ENCODE measurements around the gene DNASE1L1. TPM values are rescaled to one million over a fixed set of nuclear protein-coding genes. Genes with fewer than 3 reads are reported as not detected.

Gene DNASE1L1
- total RNA-seq, 1 donor from 2014 or later = 18.6 TPM

- TF ChIP-seq CTCF (IDR thresholded peaks at IDR 0.05; ENCODE audit: unreplicated experiment) = no peak
- peaks cover 5% of the 10 kb centered on the region for H3K36me3 Mint-ChIP-seq
- peak overlapping the region; percentile 49 for H3K27ac Mint-ChIP-seq
- H3K27me3 Mint-ChIP-seq (ENCODE audit: low read depth) = no peaks in the 10 kb centered on the region
- no peak for DNase-seq (ENCODE audit: low spot score in 2 of 2, unreplicated experiment in 2 of 2)
- H3K9me3 Mint-ChIP-seq = peaks cover 8% of the 10 kb centered on the region
- H3K4me3 Mint-ChIP-seq = no peak overlapping the region
- H3K4me1 Mint-ChIP-seq = peaks cover 25% of the 10 kb centered on the region
These were observed 21.4 kb upstream of the DNASE1L1 start for GRCh38 chrX:154430479-154430878.

- no peak for DNase-seq (ENCODE audit: low spot score in 2 of 2, unreplicated experiment in 2 of 2)
- Mint-ChIP-seq H3K4me3 (peak overlapping the region; percentile 66), H3K27ac (no peak overlapping the region), H3K4me1 (peaks cover 25% of the 10 kb centered on the region), H3K27me3 (ENCODE audit: low read depth) (no peaks in the 10 kb centered on the region), H3K9me3 (peaks cover 8% of the 10 kb centered on the region), H3K36me3 (peaks cover 5% of the 10 kb centered on the region)
- no peak for TF ChIP-seq CTCF (IDR thresholded peaks at IDR 0.05; ENCODE audit: unreplicated experiment)
These were observed 20.7 kb upstream of the DNASE1L1 start for GRCh38 chrX:154429711-154430110.

DNA sequence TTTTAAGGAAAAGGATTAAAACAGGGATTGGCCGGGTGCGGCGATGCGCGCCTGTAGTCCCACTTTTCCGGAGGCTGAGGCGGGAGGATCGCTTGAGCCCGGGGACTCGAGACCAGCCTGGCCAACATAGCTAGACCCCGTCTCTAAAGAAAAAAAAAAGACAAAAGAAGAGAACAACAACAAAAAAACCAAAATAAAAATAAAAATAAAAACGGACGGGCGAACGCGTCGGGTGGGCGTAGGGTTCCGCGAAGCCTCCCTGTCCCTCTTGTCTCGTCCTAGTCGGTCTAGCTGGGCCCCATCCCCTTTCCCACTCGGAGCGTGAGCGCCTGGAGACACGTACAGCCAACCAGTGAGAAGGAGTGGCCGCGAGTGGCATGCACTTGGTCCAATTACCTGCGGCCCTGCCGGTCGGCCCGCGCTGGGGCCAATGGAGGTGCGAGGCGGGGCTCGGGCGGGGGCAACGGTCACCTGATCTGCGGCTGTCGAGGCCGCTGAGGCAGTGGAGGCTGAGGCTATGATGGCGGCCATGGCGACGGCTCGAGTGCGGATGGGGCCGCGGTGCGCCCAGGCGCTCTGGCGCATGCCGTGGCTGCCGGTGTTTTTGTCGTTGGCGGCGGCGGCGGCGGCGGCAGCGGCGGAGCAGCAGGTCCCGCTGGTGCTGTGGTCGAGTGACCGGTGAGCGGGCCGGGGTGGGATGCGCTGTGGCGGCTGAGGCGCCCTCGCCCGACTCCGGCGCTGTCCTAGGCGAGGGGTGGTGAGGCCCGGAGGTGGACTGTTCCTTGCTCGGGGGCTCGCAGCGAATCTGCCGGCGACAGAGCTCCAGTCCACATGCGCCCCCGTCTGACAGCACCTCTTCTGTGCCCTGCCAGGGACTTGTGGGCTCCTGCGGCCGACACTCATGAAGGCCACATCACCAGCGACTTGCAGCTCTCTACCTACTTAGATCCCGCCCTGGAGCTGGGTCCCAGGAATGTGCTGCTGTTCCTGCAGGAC lies 19.4 kb upstream of the DNASE1L1 start, which contains the start of gene ATP6AP1:
ATP6AP1 (plus strand) TSS at position 502 of the 996 bp plus-strand sequence; CDS start at position 518, 16 bp downstream.
- peaks cover 25% of the 10 kb centered on the region for H3K4me1 Mint-ChIP-seq
- H3K9me3 Mint-ChIP-seq = peaks cover 12% of the 10 kb centered on the region
- H3K4me3 Mint-ChIP-seq = peak within 1 kb of the TSS; percentile 66
- H3K36me3 Mint-ChIP-seq = peaks cover 6% of the 10 kb centered on the region
- peak; percentile 77 to 85 for DNase-seq (ENCODE audit: low spot score in 2 of 2, unreplicated experiment in 2 of 2)
- no peak for TF ChIP-seq CTCF (IDR thresholded peaks at IDR 0.05; ENCODE audit: unreplicated experiment)
- H3K27ac Mint-ChIP-seq = peak within 1 kb of the TSS; percentile 90
- H3K27me3 Mint-ChIP-seq (ENCODE audit: low read depth) = no peaks in the 10 kb centered on the region

- no peak for TF ChIP-seq CTCF (IDR thresholded peaks at IDR 0.05; ENCODE audit: unreplicated experiment)
- DNase-seq (ENCODE audit: low spot score in 2 of 2, unreplicated experiment in 2 of 2) = no peak
- Mint-ChIP-seq H3K4me1 (peaks cover 25% of the 10 kb centered on the region), H3K27ac (peak overlapping the region; percentile 90), H3K36me3 (peaks cover 2% of the 10 kb centered on the region), H3K4me3 (peak overlapping the region; percentile 22), H3K27me3 (ENCODE audit: low read depth) (no peaks in the 10 kb centered on the region), H3K9me3 (peaks cover 12% of the 10 kb centered on the region)
These were observed 18.1 kb upstream of the DNASE1L1 start for GRCh38 chrX:154426916-154427770.

DNA sequence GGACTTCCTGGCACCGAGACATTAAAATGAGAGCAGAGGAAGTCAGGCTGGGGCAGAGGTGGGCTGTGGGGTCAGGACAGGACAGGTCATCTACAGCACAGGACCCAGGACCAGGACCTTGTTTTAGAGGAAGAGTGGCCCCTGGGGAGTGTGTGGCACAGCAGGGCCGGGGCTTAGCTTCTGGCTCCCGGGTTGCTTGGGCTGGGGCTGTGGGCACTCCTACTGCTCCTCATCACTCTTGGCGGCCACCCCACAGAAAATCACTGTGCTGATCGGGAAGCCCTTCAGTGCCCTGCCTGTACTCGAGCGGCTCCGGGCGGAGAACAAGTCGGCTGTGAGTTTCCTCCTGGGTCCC lies 11.3 kb upstream of the DNASE1L1 start:
- Mint-ChIP-seq H3K4me3 (no peak overlapping the region), H3K9me3 (peaks cover 4% of the 10 kb centered on the region)

More for the DNA sequence above, 11.3 kb upstream of the DNASE1L1 start:
- Mint-ChIP-seq H3K36me3 (peaks cover 2% of the 10 kb centered on the region), H3K4me1 (no peaks in the 10 kb centered on the region), H3K27me3 (ENCODE audit: low read depth) (no peaks in the 10 kb centered on the region), H3K27ac (no peak overlapping the region)
- no peak for DNase-seq (ENCODE audit: low spot score in 2 of 2, unreplicated experiment in 2 of 2)
- no peak for TF ChIP-seq CTCF (IDR thresholded peaks at IDR 0.05; ENCODE audit: unreplicated experiment)

Data from mesothelial cell of epicardium (in vitro differentiated cells).